ENCODE results near the gene PLXNB3. TPM values are rescaled to one million over a fixed set of nuclear protein-coding genes. Genes with fewer than 3 reads are reported as not detected.
A peak's percentile ranks its signal among the peaks of the same experiment; 100 is the strongest.

The PLXNB3 gene
- total RNA-seq, 1 experiment from 2014 or later, result not detected

DNA sequence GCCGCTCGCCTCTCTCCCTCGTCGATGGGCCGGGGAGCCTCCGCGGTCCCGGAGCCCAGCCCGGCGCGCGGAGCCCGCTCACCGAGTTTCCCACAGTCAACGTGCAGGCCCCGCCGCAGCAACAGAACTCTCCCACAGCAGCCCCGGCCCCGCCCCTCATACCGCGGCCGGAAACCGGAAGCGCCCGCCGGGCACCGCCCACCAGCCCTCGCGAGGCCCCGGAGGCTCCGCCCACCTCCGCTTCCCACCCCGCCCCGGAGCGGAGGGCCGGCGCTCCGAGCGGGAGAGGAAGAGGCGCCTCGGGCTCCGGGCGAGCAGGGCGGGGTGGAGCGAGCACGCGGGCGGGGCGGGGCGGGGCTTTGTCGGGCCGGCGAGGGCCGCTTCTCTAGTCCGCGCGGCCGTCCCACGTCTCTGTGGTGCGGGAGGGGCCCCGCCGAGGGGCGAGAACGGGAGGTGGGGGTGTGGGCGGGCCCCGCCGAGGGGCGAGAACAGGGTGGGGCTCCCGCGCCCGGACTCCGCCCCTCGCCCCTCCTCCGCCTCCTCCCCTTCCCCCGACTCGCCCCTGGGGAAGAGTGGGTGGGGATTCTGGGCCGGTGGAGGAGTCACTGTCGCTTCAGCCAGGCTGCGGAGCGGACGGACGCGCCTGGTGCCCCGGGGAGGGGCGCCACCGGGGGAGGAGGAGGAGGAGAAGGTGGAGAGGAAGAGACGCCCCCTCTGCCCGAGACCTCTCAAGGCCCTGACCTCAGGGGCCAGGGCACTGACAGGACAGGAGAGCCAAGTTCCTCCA is 39.6 kb upstream of the PLXNB3 start, which contains the start of the genes ABCD1 and BCAP31:
Gene ABCD1, plus strand, starts transcription at position 605 of the 787 bp plus-strand sequence. CDS start 411 bp downstream, outside the sequence.
Gene BCAP31, minus strand, starts transcription at position 136 of the 787 bp plus-strand sequence. CDS start 1,143 bp downstream, outside the sequence.
- H3K27ac ChIP-seq (ENCODE audit: low read length), result peak within 1 kb of the TSS; percentile 69
- no peak within 1 kb of the TSS for H2AFZ ChIP-seq (ENCODE audit: low read length)
- H3K9me3 ChIP-seq (ENCODE audit: low read length), result no peaks in the 10 kb centered on the region
- H4K20me1 ChIP-seq (ENCODE audit: insufficient read depth, low read depth, low read length), result peaks cover 16% of the 10 kb centered on the region; the same call in 1 of the 2 replicates
- peak within 1 kb of the TSS; percentile 69 for H3K4me3 ChIP-seq (ENCODE audit: low read length)
- H3K4me1 ChIP-seq (ENCODE audit: low read length), result peaks cover 43% of the 10 kb centered on the region
- peak within 1 kb of the TSS; percentile 84 for H3K9ac ChIP-seq (ENCODE audit: low read length)
- peak within 1 kb of the TSS; percentile 83 for H3K4me2 ChIP-seq (ENCODE audit: low read depth, low read length, poor library complexity, severe bottlenecking)
- H3K27me3 ChIP-seq (ENCODE audit: low read length), result no peaks in the 10 kb centered on the region
- DNase-seq, result peak; percentile 95
- peaks cover 24% of the 10 kb centered on the region for H3K79me2 ChIP-seq (ENCODE audit: low read length)
- H3K9me2 ChIP-seq (replicated peaks; ENCODE audit: insufficient read depth, low read length), result no peaks in the 10 kb centered on the region
- peaks cover 7% of the 10 kb centered on the region for H3K36me3 ChIP-seq (ENCODE audit: insufficient read depth, low read length)

DNA sequence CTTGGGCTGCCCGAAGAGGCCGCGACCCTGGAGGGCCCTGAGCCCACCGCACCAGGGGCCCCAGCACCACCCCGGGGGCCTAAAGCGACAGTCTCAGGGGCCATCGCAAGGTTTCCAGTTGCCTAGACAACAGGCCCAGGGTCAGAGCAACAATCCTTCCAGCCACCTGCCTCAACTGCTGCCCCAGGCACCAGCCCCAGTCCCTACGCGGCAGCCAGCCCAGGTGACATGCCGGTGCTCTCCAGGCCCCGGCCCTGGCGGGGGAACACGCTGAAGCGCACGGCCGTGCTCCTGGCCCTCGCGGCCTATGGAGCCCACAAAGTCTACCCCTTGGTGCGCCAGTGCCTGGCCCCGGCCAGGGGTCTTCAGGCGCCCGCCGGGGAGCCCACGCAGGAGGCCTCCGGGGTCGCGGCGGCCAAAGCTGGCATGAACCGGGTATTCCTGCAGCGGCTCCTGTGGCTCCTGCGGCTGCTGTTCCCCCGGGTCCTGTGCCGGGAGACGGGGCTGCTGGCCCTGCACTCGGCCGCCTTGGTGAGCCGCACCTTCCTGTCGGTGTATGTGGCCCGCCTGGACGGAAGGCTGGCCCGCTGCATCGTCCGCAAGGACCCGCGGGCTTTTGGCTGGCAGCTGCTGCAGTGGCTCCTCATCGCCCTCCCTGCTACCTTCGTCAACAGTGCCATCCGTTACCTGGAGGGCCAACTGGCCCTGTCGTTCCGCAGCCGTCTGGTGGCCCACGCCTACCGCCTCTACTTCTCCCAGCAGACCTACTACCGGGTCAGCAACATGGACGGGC is 38.8 kb upstream of the PLXNB3 start:
- Histone ChIP-seq H3K4me3 (ENCODE audit: low read length) (peak overlapping the region; percentile 60; the same call in 1 of the 2 replicates), H3K4me1 (ENCODE audit: low read length) (peaks cover 43% of the 10 kb centered on the region), H2AFZ (ENCODE audit: low read length) (no peak overlapping the region), H3K9me3 (ENCODE audit: low read length) (no peaks in the 10 kb centered on the region), H3K27ac (ENCODE audit: low read length) (peak overlapping the region; percentile 69), H3K27me3 (ENCODE audit: low read length) (no peaks in the 10 kb centered on the region), H3K4me2 (ENCODE audit: low read depth, low read length, poor library complexity, severe bottlenecking) (peak overlapping the region; percentile 66), H4K20me1 (ENCODE audit: insufficient read depth, low read depth, low read length) (peaks cover 9% of the 10 kb centered on the region; the same call in 1 of the 2 replicates), H3K9ac (ENCODE audit: low read length) (peak overlapping the region; percentile 84), H3K79me2 (ENCODE audit: low read length) (peaks cover 24% of the 10 kb centered on the region), H3K36me3 (ENCODE audit: insufficient read depth, low read length) (peaks cover 7% of the 10 kb centered on the region), H3K9me2 (replicated peaks; ENCODE audit: insufficient read depth, low read length) (no peaks in the 10 kb centered on the region)
- peak; percentile 48 for DNase-seq

DNA sequence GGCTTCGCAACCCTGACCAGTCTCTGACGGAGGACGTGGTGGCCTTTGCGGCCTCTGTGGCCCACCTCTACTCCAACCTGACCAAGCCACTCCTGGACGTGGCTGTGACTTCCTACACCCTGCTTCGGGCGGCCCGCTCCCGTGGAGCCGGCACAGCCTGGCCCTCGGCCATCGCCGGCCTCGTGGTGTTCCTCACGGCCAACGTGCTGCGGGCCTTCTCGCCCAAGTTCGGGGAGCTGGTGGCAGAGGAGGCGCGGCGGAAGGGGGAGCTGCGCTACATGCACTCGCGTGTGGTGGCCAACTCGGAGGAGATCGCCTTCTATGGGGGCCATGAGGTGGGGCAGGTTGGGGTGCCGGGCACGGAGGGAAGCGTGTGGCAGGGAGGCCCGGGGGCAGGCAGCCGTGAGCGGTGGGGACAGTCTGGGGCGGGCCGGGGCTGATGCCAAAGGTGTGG is 38.2 kb upstream of the PLXNB3 start:
- peaks cover 43% of the 10 kb centered on the region for H3K4me1 ChIP-seq (ENCODE audit: low read length)
- H3K9ac ChIP-seq (ENCODE audit: low read length), result peak overlapping the region; percentile 66; the same call in 1 of the 2 replicates
- H3K79me2 ChIP-seq (ENCODE audit: low read length), result peaks cover 21% of the 10 kb centered on the region
- no peaks in the 10 kb centered on the region for H3K27me3 ChIP-seq (ENCODE audit: low read length)
- H3K4me3 ChIP-seq (ENCODE audit: low read length), result no peak overlapping the region
- no peaks in the 10 kb centered on the region for H3K9me2 ChIP-seq (replicated peaks; ENCODE audit: insufficient read depth, low read length)
- H3K4me2 ChIP-seq (ENCODE audit: low read depth, low read length, poor library complexity, severe bottlenecking), result peak overlapping the region; percentile 66
- no peak for DNase-seq
- H4K20me1 ChIP-seq (ENCODE audit: insufficient read depth, low read depth, low read length), result peaks cover 9% of the 10 kb centered on the region; the same call in 1 of the 2 replicates
- no peaks in the 10 kb centered on the region for H3K9me3 ChIP-seq (ENCODE audit: low read length)
- no peak overlapping the region for H2AFZ ChIP-seq (ENCODE audit: low read length)
- 0 out of 2 replicates have a peak overlapping the region, but pooled peaks have one; percentile 73 for H3K27ac ChIP-seq (ENCODE audit: low read length)
- H3K36me3 ChIP-seq (ENCODE audit: insufficient read depth, low read length), result peaks cover 4% of the 10 kb centered on the region; the same call in 1 of the 2 replicates

DNA sequence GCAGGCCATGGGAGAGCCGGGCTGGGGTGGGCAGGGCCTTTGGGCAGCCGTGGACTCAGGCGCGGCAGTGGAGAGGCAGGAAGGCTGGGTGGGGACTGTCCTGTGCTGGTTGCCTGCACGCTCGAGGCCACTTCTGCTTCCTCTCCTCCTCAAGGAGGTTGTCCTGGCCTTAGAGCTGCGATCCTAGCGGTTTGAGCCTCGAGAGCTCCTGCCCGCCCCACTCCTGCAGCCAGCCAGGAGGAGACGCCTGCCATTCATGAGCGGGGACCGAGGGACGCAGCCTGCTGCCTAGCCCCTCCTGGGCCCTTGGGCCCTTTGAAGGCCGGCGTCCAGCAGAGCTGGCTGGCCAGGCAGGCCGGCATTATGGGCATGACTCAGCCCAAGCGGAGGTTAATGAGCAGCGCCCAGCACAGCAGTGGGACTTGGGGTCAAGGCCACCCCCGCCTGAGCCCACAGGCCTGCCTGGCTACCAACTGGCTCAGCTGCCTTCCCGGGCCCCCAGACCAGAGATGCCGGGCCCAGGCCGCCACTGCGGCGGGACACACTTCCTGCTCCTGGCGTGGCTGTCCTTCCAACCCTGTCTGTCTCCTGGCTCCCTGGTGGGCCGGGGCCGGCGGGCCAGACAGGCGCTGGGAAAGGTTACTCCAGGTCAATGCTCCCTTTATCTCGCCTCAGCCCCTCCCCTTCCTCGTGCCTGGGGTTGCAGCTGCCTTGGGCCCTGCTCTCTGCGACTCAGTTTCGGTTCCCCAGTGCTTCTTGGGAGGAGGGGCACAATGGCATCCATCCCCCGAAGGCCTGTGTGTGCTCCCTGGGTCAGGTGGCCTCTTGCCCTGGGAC is 37.5 kb upstream of the PLXNB3 start:
- H3K4me3 ChIP-seq (ENCODE audit: low read length), result peak overlapping the region; percentile 38; the same call in 1 of the 2 replicates
- peaks cover 9% of the 10 kb centered on the region; the same call in 1 of the 2 replicates for H4K20me1 ChIP-seq (ENCODE audit: insufficient read depth, low read depth, low read length)
- H3K4me2 ChIP-seq (ENCODE audit: low read depth, low read length, poor library complexity, severe bottlenecking), result peak overlapping the region; percentile 66
- DNase-seq, result peak; percentile 93
- H3K9me3 ChIP-seq (ENCODE audit: low read length), result no peaks in the 10 kb centered on the region
- peak overlapping the region; percentile 73 for H3K27ac ChIP-seq (ENCODE audit: low read length)
- no peaks in the 10 kb centered on the region for H3K9me2 ChIP-seq (replicated peaks; ENCODE audit: insufficient read depth, low read length)
- peaks cover 43% of the 10 kb centered on the region for H3K4me1 ChIP-seq (ENCODE audit: low read length)
- H2AFZ ChIP-seq (ENCODE audit: low read length), result no peak overlapping the region
- H3K27me3 ChIP-seq (ENCODE audit: low read length), result no peaks in the 10 kb centered on the region
- H3K9ac ChIP-seq (ENCODE audit: low read length), result peak overlapping the region; percentile 66
- H3K36me3 ChIP-seq (ENCODE audit: insufficient read depth, low read length), result peaks cover 4% of the 10 kb centered on the region; the same call in 1 of the 2 replicates
- peaks cover 19% of the 10 kb centered on the region for H3K79me2 ChIP-seq (ENCODE audit: low read length)

DNA sequence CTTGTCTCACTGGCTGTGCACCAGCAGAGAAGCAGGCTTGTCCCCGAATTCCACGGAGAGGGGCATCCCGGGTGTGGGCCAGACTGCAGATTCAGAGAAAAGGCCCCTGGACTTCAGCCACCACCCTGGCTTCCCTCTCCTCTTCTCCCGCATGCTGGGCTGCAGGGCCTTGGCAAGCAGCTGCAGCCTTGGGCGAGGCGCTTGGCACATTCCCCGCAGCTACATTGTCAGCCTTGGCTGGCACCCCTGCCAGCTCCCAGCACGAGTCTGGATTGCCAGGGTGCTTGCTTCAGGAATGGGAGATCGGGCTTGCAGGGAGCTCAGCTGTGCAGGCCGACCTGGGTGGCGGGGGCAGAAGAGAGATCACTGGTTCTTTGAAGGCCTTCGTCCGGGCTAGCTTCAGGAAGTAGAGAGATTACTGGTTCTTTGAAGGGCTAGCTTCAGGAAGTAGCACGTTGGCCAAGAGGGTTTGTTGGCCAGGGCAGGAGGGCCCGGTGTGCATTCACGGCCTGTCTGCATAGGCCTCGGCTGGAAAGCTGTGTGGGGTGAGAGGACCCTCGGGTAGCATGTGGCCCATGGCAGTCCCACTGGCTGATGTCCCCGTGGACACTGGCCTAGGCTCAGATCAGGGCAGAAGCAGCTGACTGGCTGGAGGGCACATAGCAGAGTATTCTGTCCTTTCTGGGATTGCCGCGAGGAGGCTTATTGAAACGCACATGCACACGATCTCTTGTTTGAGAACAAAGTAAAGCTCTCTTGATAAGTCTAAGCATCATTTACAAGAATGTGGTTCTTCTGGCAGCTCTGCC is 36.7 kb upstream of the PLXNB3 start:
- no peak for DNase-seq
- Histone ChIP-seq H3K9ac (ENCODE audit: low read length) (peak overlapping the region; percentile 66), H3K27ac (ENCODE audit: low read length) (peak overlapping the region; percentile 73), H3K36me3 (ENCODE audit: insufficient read depth, low read length) (no peaks in the 10 kb centered on the region), H3K4me3 (ENCODE audit: low read length) (peak overlapping the region; percentile 23; the same call in 1 of the 2 replicates), H3K79me2 (ENCODE audit: low read length) (peaks cover 13% of the 10 kb centered on the region), H4K20me1 (ENCODE audit: insufficient read depth, low read depth, low read length) (peaks cover 9% of the 10 kb centered on the region; the same call in 1 of the 2 replicates), H3K9me2 (replicated peaks; ENCODE audit: insufficient read depth, low read length) (no peaks in the 10 kb centered on the region), H3K9me3 (ENCODE audit: low read length) (no peaks in the 10 kb centered on the region), H2AFZ (ENCODE audit: low read length) (no peak overlapping the region), H3K4me2 (ENCODE audit: low read depth, low read length, poor library complexity, severe bottlenecking) (peak overlapping the region; percentile 66), H3K27me3 (ENCODE audit: low read length) (no peaks in the 10 kb centered on the region), H3K4me1 (ENCODE audit: low read length) (peaks cover 39% of the 10 kb centered on the region)

DNA sequence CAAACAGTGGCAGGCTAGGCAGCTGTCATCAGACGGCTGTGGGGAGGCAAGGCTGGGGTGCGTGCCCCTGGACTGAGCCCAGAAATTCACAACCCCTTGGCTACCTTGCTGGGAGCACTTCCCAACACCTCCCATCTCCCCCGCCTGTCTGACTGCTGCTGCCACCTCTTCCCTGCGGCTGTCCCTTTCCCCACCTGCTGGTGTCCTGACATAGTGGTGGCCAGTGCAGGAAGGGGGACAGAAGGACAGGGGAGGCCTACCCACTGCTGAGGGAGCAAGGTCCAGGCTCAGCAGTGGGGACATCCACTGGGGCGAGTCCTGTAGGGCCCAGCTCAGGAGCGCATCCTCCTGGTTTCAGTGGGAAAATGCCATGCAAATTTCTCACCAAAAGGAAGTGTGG is 36.0 kb upstream of the PLXNB3 start:
- no peak for DNase-seq
- no peak overlapping the region for H3K27ac ChIP-seq (ENCODE audit: low read length)
- no peaks in the 10 kb centered on the region for H3K9me2 ChIP-seq (replicated peaks; ENCODE audit: insufficient read depth, low read length)
- H3K9ac ChIP-seq (ENCODE audit: low read length), result peak overlapping the region; percentile 66; the same call in 1 of the 2 replicates
- peaks cover 6% of the 10 kb centered on the region for H3K79me2 ChIP-seq (ENCODE audit: low read length)
- peaks cover 3% of the 10 kb centered on the region; the same call in 1 of the 2 replicates for H4K20me1 ChIP-seq (ENCODE audit: insufficient read depth, low read depth, low read length)
- no peak overlapping the region for H3K4me2 ChIP-seq (ENCODE audit: low read depth, low read length, poor library complexity, severe bottlenecking)
- H3K36me3 ChIP-seq (ENCODE audit: insufficient read depth, low read length), result no peaks in the 10 kb centered on the region
- H3K4me3 ChIP-seq (ENCODE audit: low read length), result no peak overlapping the region
- peaks cover 32% of the 10 kb centered on the region for H3K4me1 ChIP-seq (ENCODE audit: low read length)
- H3K27me3 ChIP-seq (ENCODE audit: low read length), result no peaks in the 10 kb centered on the region
- no peaks in the 10 kb centered on the region for H3K9me3 ChIP-seq (ENCODE audit: low read length)
- H2AFZ ChIP-seq (ENCODE audit: low read length), result no peak overlapping the region

Data from Karpas-422 (cell line).